Mammary epithelial cell (primary cell): ENCODE data around the gene RHOB.

Experiments used
- CTCF ChIP-seq, 2 donors: IDR thresholded peaks in 1 of 2; conservative IDR thresholded peaks in 1 of 2; 2 replicates each; pipeline ENCODE4 v1.5.1; 2011 to 2012; ENCODE audit warnings: inconsistent platforms in 2 of 2, low read length in 2 of 2, mild to moderate bottlenecking in 2 of 2, control low read depth in 1 of 2, low read depth in 1 of 2; ENCODE audit not compliant: insufficient read depth in 1 of 2; ENCODE audit errors: extremely low read depth in 1 of 2
- EZH2 ChIP-seq: IDR thresholded peaks from 2 replicates; pipeline ENCODE4 v1.6.1; 2012; ENCODE audit warnings: low read length, inconsistent platforms, borderline replicate concordance

- no peak for TF ChIP-seq CTCF (conservative IDR thresholded peaks at IDR 0.05 in 1 of 2, IDR thresholded peaks at IDR 0.05 in 1 of 2; ENCODE audit: extremely low read depth in 1 of 2, insufficient read depth in 1 of 2, low read depth in 1 of 2, low read length in 2 of 2)
- no peak for TF ChIP-seq EZH2
These were observed 22.3 kb upstream of the RHOB start for GRCh38 chr2:20424300-20425290.
